Measurements from ENCODE around the gene CACNB1.

DNA sequence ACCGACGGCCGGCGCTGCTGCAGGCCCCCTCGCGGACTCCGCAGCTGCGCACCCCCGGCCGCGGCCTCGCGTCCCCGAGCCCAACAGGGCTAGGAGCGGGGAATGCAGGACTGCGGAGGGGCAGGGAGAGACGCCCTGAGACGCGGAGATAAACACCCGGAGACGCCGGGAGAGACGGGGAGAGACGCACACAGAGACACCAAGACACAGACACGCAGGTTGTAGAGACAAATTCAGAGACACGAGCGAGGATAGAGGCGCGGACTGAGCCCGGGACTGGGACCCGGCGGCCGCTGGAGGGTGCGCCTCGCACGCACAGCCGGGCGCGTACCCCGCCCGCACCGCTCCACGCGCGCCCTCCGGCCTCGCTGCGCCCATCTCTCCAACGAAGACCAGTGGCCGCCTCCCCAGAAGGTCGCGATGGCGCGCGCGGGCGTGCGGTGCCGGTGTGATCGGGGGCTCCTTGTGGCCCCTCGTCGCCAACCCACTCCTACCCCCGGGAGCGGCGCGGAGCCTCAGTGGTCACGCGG, 27.4 kb upstream of the CACNB1 start:
- TF ChIP-seq RAD21 (conservative IDR thresholded peaks at IDR 0.05) (no peak), CTCF (IDR thresholded peaks at IDR 0.05; ENCODE audit: poor library complexity, severe bottlenecking) (no peak), POLR2AphosphoS5 (IDR thresholded peaks at IDR 0.05) (no peak), MXI1 (conservative IDR thresholded peaks at IDR 0.05; ENCODE audit: poor library complexity, severe bottlenecking) (no peak)
- TF ChIP-seq, protein P1, sequence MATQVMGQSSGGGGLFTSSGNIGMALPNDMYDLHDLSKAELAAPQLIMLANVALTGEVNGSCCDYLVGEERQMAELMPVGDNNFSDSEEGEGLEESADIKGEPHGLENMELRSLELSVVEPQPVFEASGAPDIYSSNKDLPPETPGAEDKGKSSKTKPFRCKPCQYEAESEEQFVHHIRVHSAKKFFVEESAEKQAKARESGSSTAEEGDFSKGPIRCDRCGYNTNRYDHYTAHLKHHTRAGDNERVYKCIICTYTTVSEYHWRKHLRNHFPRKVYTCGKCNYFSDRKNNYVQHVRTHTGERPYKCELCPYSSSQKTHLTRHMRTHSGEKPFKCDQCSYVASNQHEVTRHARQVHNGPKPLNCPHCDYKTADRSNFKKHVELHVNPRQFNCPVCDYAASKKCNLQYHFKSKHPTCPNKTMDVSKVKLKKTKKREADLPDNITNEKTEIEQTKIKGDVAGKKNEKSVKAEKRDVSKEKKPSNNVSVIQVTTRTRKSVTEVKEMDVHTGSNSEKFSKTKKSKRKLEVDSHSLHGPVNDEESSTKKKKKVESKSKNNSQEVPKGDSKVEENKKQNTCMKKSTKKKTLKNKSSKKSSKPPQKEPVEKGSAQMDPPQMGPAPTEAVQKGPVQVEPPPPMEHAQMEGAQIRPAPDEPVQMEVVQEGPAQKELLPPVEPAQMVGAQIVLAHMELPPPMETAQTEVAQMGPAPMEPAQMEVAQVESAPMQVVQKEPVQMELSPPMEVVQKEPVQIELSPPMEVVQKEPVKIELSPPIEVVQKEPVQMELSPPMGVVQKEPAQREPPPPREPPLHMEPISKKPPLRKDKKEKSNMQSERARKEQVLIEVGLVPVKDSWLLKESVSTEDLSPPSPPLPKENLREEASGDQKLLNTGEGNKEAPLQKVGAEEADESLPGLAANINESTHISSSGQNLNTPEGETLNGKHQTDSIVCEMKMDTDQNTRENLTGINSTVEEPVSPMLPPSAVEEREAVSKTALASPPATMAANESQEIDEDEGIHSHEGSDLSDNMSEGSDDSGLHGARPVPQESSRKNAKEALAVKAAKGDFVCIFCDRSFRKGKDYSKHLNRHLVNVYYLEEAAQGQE (IDR thresholded peaks at IDR 0.05; ENCODE audit: borderline replicate concordance), result no peak
